ENCODE data around the gene HPCAL1.
"Not testable (repeated sequence)": the region's sequence is repeated elsewhere in the genome, so short reads cannot be mapped to it uniquely, and the experiment has no call there.

Gene HPCAL1

GRCh38 chr2:10442469-10443126, 139.9 kb downstream of the HPCAL1 start:
- DNase-seq (ENCODE audit: low spot score) = not testable (repeated sequence)

GRCh38 chr2:10444463-10444862, 141.8 kb downstream of the HPCAL1 start:
- no peak for DNase-seq (ENCODE audit: low spot score)

- DNase-seq (ENCODE audit: low spot score) = no peak
Observed at GRCh38 chr2:10446631-10447030, 143.9 kb downstream of the HPCAL1 start.

- DNase-seq (ENCODE audit: low spot score) = peak; percentile 52
Observed at GRCh38 chr2:10447300-10447894, 144.7 kb downstream of the HPCAL1 start.

GRCh38 chr2:10447895-10448575, 145.3 kb downstream of the HPCAL1 start, which contains the start of gene ODC1:
Gene ODC1 (minus strand): TSS chr2:10448327. CDS start chr2:10445032, 3,295 bp downstream.
- peak; percentile 99 for DNase-seq (ENCODE audit: low spot score)

- peak; percentile 49 for DNase-seq (ENCODE audit: low spot score)
Observed at GRCh38 chr2:10448576-10449485, 146.1 kb downstream of the HPCAL1 start.

GRCh38 chr2:10449486-10449831, 146.8 kb downstream of the HPCAL1 start:
- DNase-seq (ENCODE audit: low spot score) = no peak

- DNase-seq (ENCODE audit: low spot score) = no peak
Observed at GRCh38 chr2:10449838-10450691, 147.4 kb downstream of the HPCAL1 start.

GRCh38 chr2:10451819-10452218, 149.1 kb downstream of the HPCAL1 start:
- no peak for DNase-seq (ENCODE audit: low spot score)

GRCh38 chr2:10452312-10452711, 149.6 kb downstream of the HPCAL1 start:
- no peak for DNase-seq (ENCODE audit: low spot score)

GRCh38 chr2:10452956-10453904, 150.5 kb downstream of the HPCAL1 start:
- DNase-seq (ENCODE audit: low spot score) = no peak

- no peak for DNase-seq (ENCODE audit: low spot score)
Observed at GRCh38 chr2:10453905-10454298, 151.2 kb downstream of the HPCAL1 start.

GRCh38 chr2:10454505-10454904, 151.8 kb downstream of the HPCAL1 start:
- DNase-seq (ENCODE audit: low spot score) = no peak

- not testable (repeated sequence) for DNase-seq (ENCODE audit: low spot score)
Observed at GRCh38 chr2:10457195-10457594, 154.5 kb downstream of the HPCAL1 start.

- DNase-seq (ENCODE audit: low spot score) = no peak
Observed at GRCh38 chr2:10457846-10458598, 155.3 kb downstream of the HPCAL1 start.

GRCh38 chr2:10460366-10460796, 157.7 kb downstream of the HPCAL1 start:
- DNase-seq (ENCODE audit: low spot score) = no peak

GRCh38 chr2:10462178-10463083, 159.7 kb downstream of the HPCAL1 start:
- no peak for DNase-seq (ENCODE audit: low spot score)

- no peak for DNase-seq (ENCODE audit: low spot score)
Observed at GRCh38 chr2:10465910-10466309, 163.2 kb downstream of the HPCAL1 start.
